NCI-H82 treated with DMSO at 0.1 percent for 48 hours (cell line): ENCODE data around the gene MYMK.

ENCODE experiments used
- DNase-seq: peaks from one replicate; lab custom pipeline; 2025; ENCODE audit not compliant: unreplicated experiment; lab: John Stamatoyannopoulos, UW

Gene MYMK

GRCh38 chr9:133470427-133470924 is 54.3 kb downstream of the MYMK start:
- DNase-seq, result no peak

DNA sequence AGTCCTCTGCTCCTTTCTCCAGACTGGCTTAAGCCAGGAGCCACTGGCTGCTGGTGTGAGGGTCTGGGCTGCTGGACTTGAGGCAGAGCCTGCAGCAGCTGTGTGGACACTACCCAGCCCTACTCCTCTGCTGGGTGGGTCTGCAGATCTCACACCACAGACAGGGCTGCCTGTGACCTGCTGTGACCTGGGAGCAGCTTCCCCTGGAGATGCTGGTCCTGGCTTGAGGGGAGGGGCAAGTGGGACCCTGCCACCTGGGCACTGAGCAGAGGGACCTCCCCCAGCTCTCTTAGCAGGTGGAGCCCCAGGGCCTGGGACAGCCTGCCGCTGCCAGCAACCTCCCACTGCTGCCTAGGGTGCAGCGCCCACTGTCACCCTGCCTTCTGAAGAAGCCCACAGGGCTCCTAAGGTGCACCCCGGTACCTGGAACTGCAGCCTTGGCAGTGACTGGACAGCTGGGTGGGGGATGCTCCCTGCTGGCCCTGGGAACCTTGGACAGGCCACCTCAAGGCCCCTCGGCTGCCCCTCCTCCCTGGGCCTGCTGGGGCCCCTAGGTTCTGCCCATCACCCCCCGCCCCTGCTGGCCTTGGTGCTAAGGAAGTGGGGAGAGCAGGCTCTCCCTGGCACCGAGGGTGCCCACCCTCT is 55.9 kb downstream of the MYMK start:
- no peak for DNase-seq

- no peak for DNase-seq
These were observed 56.4 kb downstream of the MYMK start for GRCh38 chr9:133468374-133468773.

DNA sequence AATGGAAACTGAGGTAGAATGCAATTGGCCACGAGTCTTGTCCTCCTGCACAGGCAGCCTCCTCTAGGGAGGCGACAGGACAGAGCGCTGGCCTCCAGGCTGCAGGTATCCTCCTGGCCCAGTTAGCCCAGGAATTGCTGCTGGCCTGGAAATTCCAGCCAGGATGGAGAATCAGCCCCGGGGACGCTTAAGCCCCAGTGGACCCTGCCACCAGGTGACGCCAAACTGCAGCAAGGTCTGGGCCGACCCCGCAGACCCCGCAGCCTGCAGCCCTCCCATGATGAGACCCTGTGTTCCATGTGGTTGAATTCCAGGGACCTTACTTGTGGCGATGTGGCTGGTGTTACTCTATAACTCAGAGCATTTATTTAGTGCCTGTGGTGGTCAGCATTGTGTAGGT is 57.7 kb downstream of the MYMK start:
- no peak for DNase-seq

- no peak for DNase-seq
These were observed 58.8 kb downstream of the MYMK start for GRCh38 chr9:133465984-133466383.

GRCh38 chr9:133464638-133465037 is 60.1 kb downstream of the MYMK start:
- no peak for DNase-seq
